H1 (cell line): ENCODE measurements around the gene TMEM14C. TPM values are rescaled to one million over a fixed set of nuclear protein-coding genes. Genes with fewer than 3 reads are reported as not detected.

ENCODE experiments used
- CTCF ChIA-PET: fragments of 300-600 bp; sonication (Branson Sonifier 250); formaldehyde crosslinking; loops from one replicate; lab custom pipeline; 2021; ENCODE audit not compliant: partially characterized antibody; lab: Charles Lee
- POLR2A ChIA-PET: fragments of 300-600 bp; sonication (Branson Sonifier 250); formaldehyde crosslinking; loops from one replicate; lab custom pipeline; 2021; ENCODE audit warnings: inconsistent platforms; ENCODE audit not compliant: partially characterized antibody; lab: Charles Lee
- DNase-seq, 2 experiments: peaks; one replicate each; pipeline versions ENCODE4 v3.0.0 to v3.0.0-alpha.2; 2010 to 2022; ENCODE audit warnings: low spot score in 2 of 2, low read depth in 1 of 2, mixed read lengths in 1 of 2
- FAIRE-seq: peaks from 2 replicates; lab custom pipeline; 2011; peaks lifted over from hg19 to GRCh38; lab: Jason Lieb, UNC
- H2AFZ ChIP-seq: 2 replicates; pipeline ENCODE4 v1.8.1; 2012; ENCODE audit warnings: low read length, inconsistent platforms
- H2AK5ac ChIP-seq: 2 replicates; pipeline ENCODE4 v1.6.1; 2013; ENCODE audit warnings: low read depth, low read length
- H2BK120ac ChIP-seq: replicated peaks from 2 replicates; pipeline ENCODE3; 2013; ENCODE audit warnings: low read depth, low read length, inconsistent platforms
- H2BK12ac ChIP-seq: 2 replicates; pipeline ENCODE4 v1.6.1; 2013; ENCODE audit warnings: low read depth, low read length
- H2BK15ac ChIP-seq: 2 replicates; pipeline ENCODE4 v1.6.1; 2013; ENCODE audit warnings: low read length
- H2BK20ac ChIP-seq: 2 replicates; pipeline ENCODE4 v1.6.1; 2013; ENCODE audit warnings: low read length
- H2BK5ac ChIP-seq: 2 replicates; pipeline ENCODE4 v1.6.1; 2013; ENCODE audit warnings: low read depth, low read length
- H3K14ac ChIP-seq: 2 replicates; pipeline ENCODE4 v1.6.1; 2013; ENCODE audit warnings: inconsistent platforms; ENCODE audit not compliant: insufficient read length
- H3K18ac ChIP-seq: 2 replicates; pipeline ENCODE4 v1.6.1; 2013; ENCODE audit warnings: low read length; ENCODE audit errors: extremely low read depth
- H3K23ac ChIP-seq: 2 replicates; pipeline ENCODE4 v1.6.1; 2013; ENCODE audit warnings: inconsistent platforms; ENCODE audit not compliant: insufficient read length
- H3K23me2 ChIP-seq: 2 replicates; pipeline ENCODE4 v1.6.1; 2013; ENCODE audit warnings: low read depth, low read length
- H3K27ac ChIP-seq: 2 replicates; pipeline ENCODE4 v1.6.1; 2011; ENCODE audit warnings: low read depth, low read length, inconsistent platforms
- H3K27me3 ChIP-seq, 4 experiments: replicated peaks in 1 of 4; 1 replicate in 1 of 4; 2 replicates in 3 of 4; pipeline versions ENCODE4 v1.6.1 to v1.8.1; 2011 to 2013; ENCODE audit warnings: low read length in 3 of 4, mild to moderate bottlenecking in 3 of 4, inconsistent platforms in 2 of 4, mixed read lengths in 2 of 4, moderate library complexity in 1 of 4; ENCODE audit not compliant: control insufficient read depth in 3 of 4, insufficient read depth in 3 of 4; ENCODE audit errors: extremely low read depth in 1 of 4
- H3K36me3 ChIP-seq, 4 experiments: 2 replicates each; pipeline versions ENCODE4 v1.6.1 to v1.8.1; 2011 to 2013; ENCODE audit warnings: mild to moderate bottlenecking in 4 of 4, low read length in 3 of 4, moderate library complexity in 2 of 4, control low read depth in 1 of 4, inconsistent platforms in 1 of 4; ENCODE audit not compliant: insufficient read depth in 4 of 4, control insufficient read depth in 2 of 4
- H3K4ac ChIP-seq: replicated peaks from 2 replicates; pipeline ENCODE3; 2013; ENCODE audit warnings: low read length, low read depth, mixed read lengths, inconsistent platforms; ENCODE audit not compliant: insufficient read length
- H3K4me1 ChIP-seq, 4 experiments: replicated peaks in 1 of 4; 1 replicate in 1 of 4; 2 replicates in 3 of 4; pipeline versions ENCODE4 v1.6.1 to v1.8.1; 2011 to 2013; ENCODE audit warnings: low read length in 3 of 4, inconsistent platforms in 2 of 4, mixed read lengths in 1 of 4; ENCODE audit not compliant: insufficient read depth in 4 of 4, control insufficient read depth in 3 of 4
- H3K4me2 ChIP-seq, 2 experiments: 2 replicates each; pipeline versions ENCODE4 v1.6.1 to v1.8.1; 2011 to 2013; ENCODE audit warnings: low read depth in 2 of 2, low read length in 2 of 2, control low read depth in 1 of 2, inconsistent platforms in 1 of 2, mild to moderate bottlenecking in 1 of 2; ENCODE audit not compliant: insufficient read depth in 1 of 2
- H3K4me3 ChIP-seq, 4 experiments: fragments of 200-600, 300-600 bp in 1 of 4; sonication (generic), shearing (Covaris generic), sonication (Bioruptor Twin) in 1 of 4; 2 replicates each; pipeline versions ENCODE4 v1.5.1 to v1.8.1; 2011 to 2016; ENCODE audit warnings: low read length in 4 of 4, low read depth in 3 of 4, control low read depth in 2 of 4, inconsistent platforms in 2 of 4, mild to moderate bottlenecking in 2 of 4, mixed read lengths in 1 of 4, moderate library complexity in 1 of 4; ENCODE audit not compliant: insufficient read depth in 2 of 4; ENCODE audit errors: extremely low read depth in 1 of 4
- H3K56ac ChIP-seq: replicated peaks from 2 replicates; pipeline ENCODE3; 2013; ENCODE audit warnings: low read depth, mild to moderate bottlenecking, mixed read lengths, low read length, inconsistent platforms; ENCODE audit not compliant: insufficient read length
- H3K79me1 ChIP-seq: 2 replicates; pipeline ENCODE4 v1.6.1; 2013; ENCODE audit warnings: low read depth, low read length, control low read depth
- H3K79me2 ChIP-seq, 2 experiments: 2 replicates each; pipeline versions ENCODE4 v1.6.1 to v1.8.1; 2012 to 2013; ENCODE audit warnings: low read length in 2 of 2, mild to moderate bottlenecking in 2 of 2, inconsistent platforms in 1 of 2; ENCODE audit not compliant: insufficient read depth in 2 of 2, control insufficient read depth in 1 of 2
- H3K9ac ChIP-seq, 4 experiments: replicated peaks in 1 of 4; 1 replicate in 1 of 4; 2 replicates in 3 of 4; pipeline versions ENCODE4 v1.6.1 to v1.8.1; 2011 to 2013; ENCODE audit warnings: low read depth in 3 of 4, low read length in 3 of 4, control low read depth in 2 of 4, mild to moderate bottlenecking in 2 of 4, moderate library complexity in 2 of 4, inconsistent platforms in 1 of 4; ENCODE audit errors: extremely low read depth in 1 of 4
- H3K9me3 ChIP-seq, 2 experiments: 2 replicates each; pipeline versions ENCODE4 v1.6.1 to v1.8.1; 2012 to 2013; ENCODE audit warnings: mild to moderate bottlenecking in 2 of 2, moderate library complexity in 2 of 2, control low read depth in 1 of 2, inconsistent platforms in 1 of 2, low read depth in 1 of 2, low read length in 1 of 2, mixed read lengths in 1 of 2; ENCODE audit not compliant: insufficient read depth in 2 of 2
- H4K20me1 ChIP-seq, 2 experiments: replicated peaks in 1 of 2; 2 replicates each; pipeline versions ENCODE3 to v1.8.1; 2011 to 2013; ENCODE audit warnings: inconsistent platforms in 2 of 2, low read length in 2 of 2, mild to moderate bottlenecking in 1 of 2; ENCODE audit not compliant: insufficient read depth in 2 of 2, control insufficient read depth in 1 of 2
- H4K5ac ChIP-seq: 2 replicates; pipeline ENCODE4 v1.6.1; 2013; ENCODE audit warnings: low read length, low read depth, mixed read lengths, inconsistent platforms; ENCODE audit not compliant: insufficient read length
- H4K8ac ChIP-seq: 2 replicates; pipeline ENCODE4 v1.8.0; 2013; ENCODE audit warnings: mild to moderate bottlenecking, moderate library complexity, low read length, inconsistent platforms; ENCODE audit not compliant: insufficient read depth; ENCODE audit errors: extremely low read depth
- H4K91ac ChIP-seq: replicated peaks from 2 replicates; pipeline ENCODE3; 2013; ENCODE audit warnings: low read length, mixed read lengths, inconsistent platforms; ENCODE audit not compliant: insufficient read length
- ASH2L ChIP-seq: fragments of 200-600, 300-600 bp; sonication (generic); IDR thresholded peaks from one replicate; pipeline ENCODE4 v1.7.1; 2017; ENCODE audit warnings: low read length
- NANOG ChIP-seq: IDR thresholded peaks from 2 replicates; pipeline ENCODE4 v1.6.1; 2011; ENCODE audit warnings: low read length, low read depth, mild to moderate bottlenecking, inconsistent platforms; ENCODE audit not compliant: insufficient read depth, poor library complexity, severe bottlenecking
- POLR2A ChIP-seq, 2 experiments: IDR thresholded peaks; 1 replicate in 1 of 2; 2 replicates in 1 of 2; pipeline ENCODE4 v1.6.1; 2011; ENCODE audit warnings: low read depth in 2 of 2, low read length in 2 of 2, mild to moderate bottlenecking in 2 of 2; ENCODE audit errors: control extremely low read depth in 1 of 2
- WGBS, 2 experiments: shearing (Covaris generic) in 1 of 2; methylation state at CpG; one replicate each; pipeline versions ENCODE4 v1.1.6 to v1.1.7; 2013 to 2015; ENCODE audit warnings: low lambda C conversion rate in 2 of 2, mixed read lengths in 2 of 2, inconsistent platforms in 1 of 2, low coverage in 1 of 2, missing lambda C conversion rate in 1 of 2; ENCODE audit not compliant: insufficient replicate concordance in 2 of 2, insufficient coverage in 1 of 2, insufficient read length in 1 of 2; ENCODE audit errors: extremely low coverage in 1 of 2, missing lambda C conversion rate in 1 of 2; 5-methylcytosine and 5-hydroxymethylcytosine counted together
- polyA plus RNA-seq, 7 experiments: library from polyadenylated mRNA; depleted of rRNA in 3 of 7; stranded (reverse) in 5 of 7; unstranded in 2 of 7; fragments of >200 nt in 5 of 7; fragments of 200-250 nt in 2 of 7; gene quantifications; 1 replicate in 5 of 7; 2 replicates in 1 of 7; 4 replicates in 1 of 7; pipeline versions ENCODE4 v1.2.1 to v1.2.3, GENCODE V29; 2011 to 2013; ENCODE audit warnings: missing spikeins in 2 of 7, mixed read lengths in 2 of 7
- total RNA-seq: library from RNA; stranded (reverse); fragmentation: NEBNext Ultra II Directional; extraction: Animal tissue kit (Norgen Biotek cat#: 25700); gene quantifications from 2 replicates; pipeline ENCODE4 v1.2.1, GENCODE V29; 2021
- TF ChIP-seq, protein P1 (sequence below): IDR thresholded peaks from 2 replicates; pipeline ENCODE4 v1.6.1; 2012; ENCODE audit warnings: inconsistent platforms

The TMEM14C gene
- total and polyA plus RNA-seq, 2 of the 8 experiments (the other 6 are each of a cell fraction or from before 2014, with no cell fraction given): 116 to 157 TPM

DNA sequence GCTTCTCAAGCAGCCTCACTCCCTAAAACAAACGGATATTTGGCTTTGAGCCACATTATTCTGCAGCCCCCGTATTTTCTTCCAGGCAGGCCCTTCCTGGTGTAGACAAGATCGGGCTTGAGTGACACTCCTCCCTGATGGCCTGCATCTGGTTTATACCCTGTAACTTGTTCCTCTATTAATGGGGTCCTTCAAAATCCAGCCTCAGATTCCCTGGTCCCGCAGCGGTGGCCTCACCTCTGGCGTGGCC, 375 bp upstream of the TMEM14C start:
- Histone ChIP-seq H2BK120ac (no peak overlapping the region), H3K27ac (peak overlapping the region; percentile 65; the same call in 1 of the 2 replicates)

More for the DNA sequence above, 375 bp upstream of the TMEM14C start:
- H3K9ac ChIP-seq: peak overlapping the region in 2 of 4 experiments; percentile 31 to 46; a peak in 2 of 7 replicates
- no peaks in the 10 kb centered on the region for H4K20me1 ChIP-seq
- no peak overlapping the region for H3K23ac ChIP-seq
- peaks cover 3 to 17% (median 9%) of the 10 kb centered on the region in 4 experiments; a peak in 5 of 8 replicates for H3K36me3 ChIP-seq
- peaks cover 8 to 18% of the 10 kb centered on the region in 2 experiments; a peak in 3 of 4 replicates for H3K79me2 ChIP-seq
- peak overlapping the region; percentile 78; the same call in 1 of the 2 replicates for H3K18ac ChIP-seq
- no peaks in the 10 kb centered on the region for H3K27me3 ChIP-seq
- H4K8ac ChIP-seq: peak overlapping the region; percentile 7; the same call in 1 of the 2 replicates
- FAIRE-seq (no peak), DNase-seq (no peak)
- H3K56ac ChIP-seq: no peak overlapping the region
- no peak overlapping the region for H2AK5ac ChIP-seq
- H3K4me1 ChIP-seq: peaks cover 0 to 12% (median 4%) of the 10 kb centered on the region in 4 experiments; a peak in 3 of 7 replicates
- H3K4me3 ChIP-seq: peak overlapping the region; percentile 80 to 91 (median 88); a peak in 6 of 8 replicates
- H4K91ac ChIP-seq: no peak overlapping the region
- peaks cover 0 to 9% of the 10 kb centered on the region in 2 experiments; a peak in 3 of 4 replicates for H3K9me3 ChIP-seq
- 0 out of 2 replicates have a peak overlapping the region, but pooled peaks have one; percentile 31 for H2BK12ac ChIP-seq
- ChIA-PET CTCF (interaction anchor here (0.6 to 2.3 kb wide), 8 partner anchors 13 to 1710 kb away, joined by 3 to 8 read pairs (median 4); partner anchors contain the start of genes C6orf52 and PAK1IP1), POLR2A (interaction anchor here (0.8 to 6.9 kb wide), 13 partner anchors 9 to 73 kb away, joined by 3 to 39 read pairs (median 4); partner anchors contain the start of genes C6orf52, PAK1IP1 and TMEM14B)
- H3K14ac ChIP-seq: no peak overlapping the region
- H2BK15ac ChIP-seq: 0 out of 2 replicates have a peak overlapping the region, but pooled peaks have one; percentile 1
- 32% methylated on average over 6 of the region's 6 CpGs; no CpG with 5 or more reads in 1 of the 2 experiments for WGBS, 2 experiments
- H3K4ac ChIP-seq: peak overlapping the region; percentile 2
- H4K5ac ChIP-seq: peak overlapping the region; percentile 27
- peak overlapping the region; percentile 47 for H2AFZ ChIP-seq
- no peak overlapping the region for H2BK20ac ChIP-seq
- peak overlapping the region; percentile 79 to 95 for H3K4me2 ChIP-seq
- TF ChIP-seq ASH2L (no peak), NANOG (no peak), POLR2A (IDR thresholded peaks at IDR 0.05; ENCODE audit: control extremely low read depth in 1 of 2, low read depth in 2 of 2, low read length in 2 of 2) (peak in 1 of 2 experiments; percentile 12; a peak in 1 of 3 replicates)
- TF ChIP-seq, protein P1, sequence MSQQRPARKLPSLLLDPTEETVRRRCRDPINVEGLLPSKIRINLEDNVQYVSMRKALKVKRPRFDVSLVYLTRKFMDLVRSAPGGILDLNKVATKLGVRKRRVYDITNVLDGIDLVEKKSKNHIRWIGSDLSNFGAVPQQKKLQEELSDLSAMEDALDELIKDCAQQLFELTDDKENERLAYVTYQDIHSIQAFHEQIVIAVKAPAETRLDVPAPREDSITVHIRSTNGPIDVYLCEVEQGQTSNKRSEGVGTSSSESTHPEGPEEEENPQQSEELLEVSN: peak; percentile 50; the same call in 1 of the 2 replicates
- peaks cover 8% of the 10 kb centered on the region; the same call in 1 of the 2 replicates for H3K79me1 ChIP-seq
- peaks cover 4% of the 10 kb centered on the region; the same call in 1 of the 2 replicates for H3K23me2 ChIP-seq
- peak overlapping the region; percentile 77; the same call in 1 of the 2 replicates for H2BK5ac ChIP-seq
